ENCODE measurements around the gene TP53BP2.
"Not testable (repeated sequence)": the region's sequence is repeated elsewhere in the genome, so short reads cannot be mapped to it uniquely, and the experiment has no call there.

Gene TP53BP2

GRCh38 chr1:223856386-223856785 lies 10.6 kb upstream of the TP53BP2 start:
- no peak for FAIRE-seq
- no peak for DNase-seq (ENCODE audit: low spot score)

- FAIRE-seq: no peak
- DNase-seq (ENCODE audit: low spot score): no peak
Observed at GRCh38 chr1:223853748-223854147, 8.0 kb upstream of the TP53BP2 start.

GRCh38 chr1:223853275-223853674 lies 7.5 kb upstream of the TP53BP2 start:
- FAIRE-seq: no peak
- no peak for DNase-seq (ENCODE audit: low spot score)

GRCh38 chr1:223852337-223852736 lies 6.6 kb upstream of the TP53BP2 start:
- FAIRE-seq (no peak), DNase-seq (ENCODE audit: low spot score) (no peak)

- DNase-seq (ENCODE audit: low spot score) (no peak), FAIRE-seq (no peak)
Observed at GRCh38 chr1:223849352-223850254, 3.9 kb upstream of the TP53BP2 start.

- FAIRE-seq: peak; percentile 61
- no peak for DNase-seq (ENCODE audit: low spot score)
Observed at GRCh38 chr1:223848536-223848935, 2.8 kb upstream of the TP53BP2 start.

- DNase-seq (ENCODE audit: low spot score): no peak
- no peak for FAIRE-seq
Observed at GRCh38 chr1:223847781-223848345, 2.1 kb upstream of the TP53BP2 start.

GRCh38 chr1:223845037-223845809 lies 524 bp downstream of the TP53BP2 start:
- FAIRE-seq: no peak
- DNase-seq (ENCODE audit: low spot score): peak; percentile 54

GRCh38 chr1:223844787-223845036 lies 1.0 kb downstream of the TP53BP2 start:
- DNase-seq (ENCODE audit: low spot score) (peak; percentile 16), FAIRE-seq (no peak)

GRCh38 chr1:223843934-223844786 lies 1.6 kb downstream of the TP53BP2 start:
- FAIRE-seq (no peak), DNase-seq (ENCODE audit: low spot score) (no peak)

GRCh38 chr1:223842784-223843183 lies 3.0 kb downstream of the TP53BP2 start:
- FAIRE-seq (no peak), DNase-seq (ENCODE audit: low spot score) (no peak)

- FAIRE-seq; DNase-seq (ENCODE audit: low spot score): not testable (repeated sequence)
Observed at GRCh38 chr1:223841977-223842623, 3.6 kb downstream of the TP53BP2 start.

- FAIRE-seq: no peak
- DNase-seq (ENCODE audit: low spot score): no peak
Observed at GRCh38 chr1:223840254-223840653, 5.5 kb downstream of the TP53BP2 start.

- FAIRE-seq (peak; percentile 40), DNase-seq (ENCODE audit: low spot score) (no peak)
Observed at GRCh38 chr1:223838125-223838854, 7.5 kb downstream of the TP53BP2 start.

GRCh38 chr1:223837687-223838086 lies 8.1 kb downstream of the TP53BP2 start:
- FAIRE-seq (no peak), DNase-seq (ENCODE audit: low spot score) (no peak)

GRCh38 chr1:223837206-223837605 lies 8.5 kb downstream of the TP53BP2 start:
- no peak for FAIRE-seq

GRCh38 chr1:223836586-223836985 lies 9.2 kb downstream of the TP53BP2 start:
- FAIRE-seq (no peak), DNase-seq (ENCODE audit: low spot score) (no peak)

More at GRCh38 chr1:223837206-223837605, 8.5 kb downstream of the TP53BP2 start:
- DNase-seq (ENCODE audit: low spot score): no peak

- no peak for DNase-seq (ENCODE audit: low spot score)
- no peak for FAIRE-seq
Observed at GRCh38 chr1:223835754-223836153, 10.0 kb downstream of the TP53BP2 start.

GRCh38 chr1:223834660-223835263 lies 11.0 kb downstream of the TP53BP2 start:
- DNase-seq (ENCODE audit: low spot score): no peak
- no peak for FAIRE-seq

- FAIRE-seq (no peak), DNase-seq (ENCODE audit: low spot score) (no peak)
Observed at GRCh38 chr1:223833948-223834347, 11.8 kb downstream of the TP53BP2 start.
